ENCODE results near the gene MEGF10. TPM values are rescaled to one million over a fixed set of nuclear protein-coding genes. Genes with fewer than 3 reads are reported as not detected.
A peak's percentile ranks its signal among the peaks of the same experiment; 100 is the strongest.

Gene MEGF10
- total and polyA plus RNA-seq, 2 experiments from 2014 or later = 1.7 to 8.2 TPM

- TF ChIP-seq CTCF (IDR thresholded peaks at IDR 0.05; ENCODE audit: low read depth, low read length) = no peak
- H3K27me3 ChIP-seq = no peaks in the 10 kb centered on the region
- DNase-seq (ENCODE audit: low read depth in 1 of 2, low spot score in 1 of 2) = peak in 1 of 2 donors; percentile 82
- H3K9me3 ChIP-seq (ENCODE audit: low read depth) = no peaks in the 10 kb centered on the region
- no peak overlapping the region for H3K4me3 ChIP-seq
- H3K36me3 ChIP-seq = no peaks in the 10 kb centered on the region
- H3K27ac ChIP-seq = peak overlapping the region; percentile 84
- peaks cover 48% of the 10 kb centered on the region for H3K4me1 ChIP-seq (ENCODE audit: low read depth)
Measured at GRCh38 chr5:127426661-127427060, 136.1 kb downstream of the MEGF10 start.

GRCh38 chr5:127428276-127428675 is 137.7 kb downstream of the MEGF10 start:
- no peak for TF ChIP-seq CTCF (IDR thresholded peaks at IDR 0.05; ENCODE audit: low read depth, low read length)
- peaks cover 48% of the 10 kb centered on the region for H3K4me1 ChIP-seq (ENCODE audit: low read depth)
- DNase-seq (ENCODE audit: low read depth in 1 of 2, low spot score in 1 of 2) = no peak

GRCh38 chr5:127428748-127429147 is 138.2 kb downstream of the MEGF10 start:
- TF ChIP-seq CTCF (IDR thresholded peaks at IDR 0.05; ENCODE audit: low read depth, low read length) = no peak
- no peaks in the 10 kb centered on the region for H3K27me3 ChIP-seq
- no peaks in the 10 kb centered on the region for H3K9me3 ChIP-seq (ENCODE audit: low read depth)
- H3K4me3 ChIP-seq = no peak overlapping the region
- H3K36me3 ChIP-seq = no peaks in the 10 kb centered on the region
- no peak overlapping the region for H3K27ac ChIP-seq
- peak in 1 of 2 donors; percentile 68 for DNase-seq (ENCODE audit: low read depth in 1 of 2, low spot score in 1 of 2)
- peaks cover 48% of the 10 kb centered on the region for H3K4me1 ChIP-seq (ENCODE audit: low read depth)

More at GRCh38 chr5:127428276-127428675, 137.7 kb downstream of the MEGF10 start:
- no peak overlapping the region for H3K4me3 ChIP-seq
- H3K36me3 ChIP-seq = no peaks in the 10 kb centered on the region
- H3K9me3 ChIP-seq (ENCODE audit: low read depth) = no peaks in the 10 kb centered on the region
- no peak overlapping the region for H3K27ac ChIP-seq
- H3K27me3 ChIP-seq = no peaks in the 10 kb centered on the region

GRCh38 chr5:127429928-127430327 is 139.3 kb downstream of the MEGF10 start:
- no peaks in the 10 kb centered on the region for H3K9me3 ChIP-seq (ENCODE audit: low read depth)
- H3K4me1 ChIP-seq (ENCODE audit: low read depth) = peaks cover 41% of the 10 kb centered on the region
- DNase-seq (ENCODE audit: low read depth in 1 of 2, low spot score in 1 of 2) = no peak
- H3K36me3 ChIP-seq = no peaks in the 10 kb centered on the region
- no peak for TF ChIP-seq CTCF (IDR thresholded peaks at IDR 0.05; ENCODE audit: low read depth, low read length)
- H3K4me3 ChIP-seq = no peak overlapping the region
- no peaks in the 10 kb centered on the region for H3K27me3 ChIP-seq
- no peak overlapping the region for H3K27ac ChIP-seq

GRCh38 chr5:127430627-127431026 is 140.0 kb downstream of the MEGF10 start:
- Histone ChIP-seq H3K36me3 (no peaks in the 10 kb centered on the region), H3K27ac (no peak overlapping the region), H3K9me3 (ENCODE audit: low read depth) (no peaks in the 10 kb centered on the region), H3K4me1 (ENCODE audit: low read depth) (peaks cover 34% of the 10 kb centered on the region), H3K4me3 (no peak overlapping the region), H3K27me3 (no peaks in the 10 kb centered on the region)
- TF ChIP-seq CTCF (IDR thresholded peaks at IDR 0.05; ENCODE audit: low read depth, low read length) = no peak
- DNase-seq (ENCODE audit: low read depth in 1 of 2, low spot score in 1 of 2) = no peak
